Measurements from ENCODE around the gene FARS2.

- TF ChIP-seq POLR2A (conservative IDR thresholded peaks at IDR 0.05) (no peak), KLF10 (CRISPR knock-in tag; IDR thresholded peaks at IDR 0.05) (no peak), RUNX1 (IDR thresholded peaks at IDR 0.05; ENCODE audit: low read depth) (no peak), CTCF (IDR thresholded peaks at IDR 0.05 in 2 of 3, conservative IDR thresholded peaks at IDR 0.05 in 1 of 3; ENCODE audit: insufficient read depth in 2 of 3, low read depth in 1 of 3, low read length in 3 of 3) (no peak), FOXA1 (IDR thresholded peaks at IDR 0.05; ENCODE audit: borderline replicate concordance) (no peak), SMARCA4 (IDR thresholded peaks at IDR 0.05) (no peak), ETV6 (IDR thresholded peaks at IDR 0.05; ENCODE audit: borderline replicate concordance in 1 of 2, low read depth in 2 of 2, low read length in 1 of 2) (no peak), ETV6 (CRISPR knock-in tag; IDR thresholded peaks at IDR 0.05; ENCODE audit: borderline replicate concordance) (no peak)
Measured at GRCh38 chr6:5674141-5674540, 412.8 kb downstream of the FARS2 start.
